DMS114 treated with DMSO at 0.1 percent for 48 hours (cell line): ENCODE data around the gene RALGAPA1.
"Not testable (repeated sequence)": the region's sequence is repeated elsewhere in the genome, so short reads cannot be mapped to it uniquely, and the experiment has no call there.

Experiments used
- DNase-seq: peaks from one replicate; lab custom pipeline; 2025; ENCODE audit not compliant: unreplicated experiment; lab: John Stamatoyannopoulos, UW

RALGAPA1 gene

DNA sequence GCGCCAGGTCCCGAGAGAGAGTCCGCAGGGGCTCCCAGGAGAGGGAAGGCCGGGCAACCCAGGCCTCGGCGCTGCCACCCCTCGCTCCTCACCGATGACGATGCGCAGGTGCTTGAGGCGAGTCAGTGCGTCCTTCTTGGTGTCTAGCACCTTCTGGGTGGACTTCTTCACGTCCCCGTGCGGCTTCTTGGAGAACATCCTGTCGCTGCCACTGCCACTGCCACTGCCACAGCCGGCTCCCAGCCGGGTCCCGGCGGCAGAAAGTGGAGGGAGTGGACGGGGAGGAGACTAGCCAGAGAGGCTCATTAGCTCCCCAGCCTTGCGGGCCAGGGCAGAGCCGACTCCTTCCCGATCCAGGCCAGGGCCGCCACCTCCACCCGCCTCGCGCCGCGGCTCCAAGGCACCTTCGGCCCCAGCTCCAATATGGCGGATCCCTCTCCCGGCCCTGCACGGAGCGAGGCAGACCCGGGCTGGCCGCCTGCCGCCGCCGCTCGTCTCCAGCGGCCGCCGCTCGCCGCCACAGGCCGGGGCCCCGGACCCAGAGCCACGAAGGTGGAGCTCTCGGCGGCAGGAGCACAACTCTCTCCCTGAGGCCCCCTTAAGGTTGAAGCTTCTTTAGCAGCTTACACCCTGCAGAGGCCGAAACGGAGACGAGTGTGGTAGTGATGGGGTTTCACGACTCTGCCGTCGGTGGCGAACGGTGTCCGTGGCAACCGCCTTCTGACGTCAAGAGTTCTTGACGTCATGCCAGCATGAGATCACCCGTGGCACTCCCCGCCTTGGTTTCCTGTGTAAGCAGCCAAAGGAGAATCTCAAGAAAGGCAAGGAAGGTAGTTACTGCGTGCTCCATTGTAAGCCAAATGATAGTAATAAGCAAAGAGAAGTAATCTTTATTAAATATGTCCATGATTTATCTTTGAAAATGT lies at the start of gene RALGAPA1:
TSS of gene RALGAPA1 (minus strand) at position 658 of the 926 bp plus-strand sequence. CDS start at position 198, 460 bp downstream.
- DNase-seq = peak; percentile 90

DNA sequence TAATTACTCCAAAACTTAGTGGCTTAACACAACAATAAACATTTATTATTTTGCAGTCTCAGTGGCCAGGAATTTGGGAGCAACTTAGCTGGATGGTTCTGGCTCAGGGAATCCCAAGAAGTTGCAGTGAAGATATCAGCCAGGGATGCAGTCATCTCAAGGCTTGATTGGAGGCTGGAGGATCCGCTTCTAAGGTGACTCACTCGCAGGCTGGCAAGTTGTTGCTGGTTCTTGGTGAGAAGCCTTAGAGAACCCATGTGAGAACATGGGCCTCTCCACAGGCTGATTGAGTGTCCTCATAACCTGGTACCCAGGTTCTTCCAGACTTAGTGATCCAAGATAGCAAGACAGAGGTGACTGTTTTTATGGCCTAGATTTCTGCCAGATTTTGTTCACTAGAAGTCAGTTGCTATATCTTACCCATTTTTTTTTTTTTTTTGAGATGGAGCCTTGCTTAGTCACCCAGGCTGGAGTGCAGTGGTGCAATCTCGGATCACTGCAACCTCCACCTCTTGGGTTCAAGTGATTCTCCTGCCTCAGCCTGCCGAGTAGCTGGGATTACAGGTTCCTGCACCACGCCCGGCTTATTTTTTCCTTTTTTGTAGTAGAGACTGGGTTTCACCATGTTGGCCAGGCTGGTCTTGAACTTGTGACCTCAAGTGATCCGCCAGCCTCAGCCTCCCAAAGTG lies 49.6 kb upstream of the RALGAPA1 start:
- no peak for DNase-seq

DNA sequence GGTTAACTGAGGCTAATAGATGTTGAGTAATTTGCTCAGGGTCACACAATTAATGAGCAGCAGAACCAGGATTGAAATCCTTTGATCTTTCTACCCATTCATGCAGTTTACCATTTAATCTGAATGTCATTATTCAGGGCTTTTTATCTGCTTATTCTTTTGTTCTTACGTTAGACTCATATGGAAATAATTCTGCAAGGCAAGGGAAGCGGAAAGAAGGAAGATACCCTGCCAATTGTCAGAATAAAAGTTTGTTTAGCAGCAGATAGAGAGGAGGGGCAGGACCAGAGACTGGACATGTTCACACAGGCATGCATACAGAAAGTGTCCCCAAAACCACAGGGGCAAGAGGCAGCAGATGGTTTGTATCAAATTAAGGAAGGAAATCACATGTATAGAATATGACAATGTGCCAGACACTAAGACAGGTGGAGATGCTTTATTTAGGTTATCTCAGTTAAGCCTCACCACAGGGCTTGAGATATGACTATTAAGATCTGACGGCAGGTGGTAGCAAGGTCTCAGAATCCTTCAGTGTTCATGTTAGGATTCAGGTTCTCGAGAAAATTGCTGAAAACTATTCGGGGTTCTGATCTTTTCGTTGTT lies 46.9 kb upstream of the RALGAPA1 start:
- DNase-seq = no peak

DNA sequence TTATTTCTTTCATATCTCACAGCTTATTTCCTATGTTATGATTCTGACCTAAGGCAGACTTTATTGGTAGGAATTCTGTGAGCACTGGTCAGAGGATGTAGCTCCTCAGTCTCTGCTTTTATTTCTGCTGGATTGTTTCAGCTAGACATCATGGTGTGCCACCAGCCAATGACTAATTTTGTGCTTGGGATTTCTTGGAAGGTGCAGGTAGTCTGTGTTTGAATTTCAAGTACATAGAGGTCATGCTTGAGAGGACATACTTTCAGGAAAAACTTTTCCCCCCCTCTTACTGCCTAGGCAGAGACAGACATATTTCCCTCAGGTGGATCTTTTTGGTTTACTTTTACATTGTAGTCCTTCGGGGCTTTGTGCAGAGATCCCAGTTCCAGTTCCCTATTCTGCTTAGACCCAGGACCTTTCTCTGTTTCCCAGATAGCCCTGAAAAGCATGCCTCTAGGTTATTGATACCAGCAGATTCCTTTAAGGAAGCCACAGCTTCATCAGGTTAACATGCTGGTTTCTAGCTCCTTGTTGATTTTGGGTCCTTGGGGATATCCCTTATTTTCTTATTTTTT lies 45.7 kb upstream of the RALGAPA1 start:
- no peak for DNase-seq

DNA sequence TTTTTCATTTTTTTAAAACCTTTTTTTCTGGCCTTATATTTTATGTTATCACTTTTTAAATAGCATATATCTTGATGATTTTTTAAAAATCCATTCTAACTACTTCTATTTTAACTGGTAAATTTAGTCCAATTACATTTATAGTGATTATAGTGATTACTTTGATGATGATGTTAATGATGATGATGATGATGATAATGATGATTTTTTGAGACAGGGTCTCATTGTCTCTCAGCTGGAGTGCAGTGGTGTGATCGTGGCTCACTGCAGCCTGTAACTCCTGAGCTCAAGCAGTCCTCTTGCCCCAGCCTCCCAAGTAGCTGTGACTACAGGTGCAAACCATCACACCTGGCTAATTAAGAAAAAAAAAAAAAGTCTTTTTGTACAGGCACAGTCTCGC lies 44.1 kb upstream of the RALGAPA1 start:
- DNase-seq = no peak

DNA sequence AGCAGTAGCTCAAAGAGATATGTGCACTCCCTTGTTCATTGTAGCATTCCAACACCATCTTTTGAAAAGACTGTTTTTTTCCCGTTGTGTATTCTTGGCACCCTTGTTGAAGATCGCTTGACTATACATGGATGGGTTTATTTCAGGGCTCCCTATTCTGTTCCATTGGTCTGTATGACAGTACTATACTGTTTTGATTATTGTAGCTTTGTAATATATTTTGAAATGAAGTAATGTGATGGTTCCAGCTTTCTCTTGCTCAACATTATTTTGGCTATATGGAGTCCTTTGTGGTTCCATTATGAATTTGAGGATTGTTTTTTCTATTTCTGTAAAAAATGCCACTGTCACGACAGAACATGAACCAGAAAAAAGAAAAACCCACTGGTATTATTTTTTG lies 42.7 kb upstream of the RALGAPA1 start:
- no peak for DNase-seq

DNA sequence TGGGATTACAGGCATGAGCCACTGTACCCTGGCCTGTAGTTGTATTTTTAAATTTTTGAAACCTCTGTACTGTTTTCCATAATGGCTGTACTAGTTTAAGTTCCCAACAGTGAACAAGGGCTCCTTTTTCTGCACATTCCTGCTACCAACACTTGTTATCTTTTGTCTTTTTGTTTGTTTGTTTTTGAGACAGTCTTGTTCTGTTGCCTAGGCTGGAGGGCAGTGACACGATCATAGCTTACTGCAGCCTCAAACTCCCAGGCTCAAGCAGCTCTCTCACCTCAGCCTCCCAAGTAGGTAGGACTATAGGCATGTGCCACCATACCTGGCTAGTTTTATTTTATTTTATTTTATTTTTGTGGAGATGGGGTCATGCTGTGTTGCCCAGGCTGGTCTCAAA lies 40.0 kb upstream of the RALGAPA1 start:
- DNase-seq = no peak

DNA sequence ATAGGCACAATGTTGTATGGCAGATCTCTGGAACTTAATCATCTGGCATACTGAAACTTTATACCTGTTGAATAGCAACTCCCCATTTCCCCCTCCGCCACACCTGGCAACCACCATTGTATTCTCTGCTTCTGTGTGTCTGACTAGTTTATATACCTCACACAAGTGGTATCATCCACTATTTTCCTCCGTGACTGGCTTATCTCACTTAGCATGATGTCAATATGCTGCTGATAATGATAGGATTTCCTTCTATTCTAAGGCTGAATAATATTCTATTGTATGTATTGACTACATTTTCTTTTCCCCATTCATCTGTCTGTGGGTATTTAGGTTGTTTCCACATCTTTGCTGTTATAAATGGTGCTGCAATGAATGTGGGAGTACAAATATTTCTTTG lies 38.5 kb upstream of the RALGAPA1 start:
- DNase-seq = no peak

DNA sequence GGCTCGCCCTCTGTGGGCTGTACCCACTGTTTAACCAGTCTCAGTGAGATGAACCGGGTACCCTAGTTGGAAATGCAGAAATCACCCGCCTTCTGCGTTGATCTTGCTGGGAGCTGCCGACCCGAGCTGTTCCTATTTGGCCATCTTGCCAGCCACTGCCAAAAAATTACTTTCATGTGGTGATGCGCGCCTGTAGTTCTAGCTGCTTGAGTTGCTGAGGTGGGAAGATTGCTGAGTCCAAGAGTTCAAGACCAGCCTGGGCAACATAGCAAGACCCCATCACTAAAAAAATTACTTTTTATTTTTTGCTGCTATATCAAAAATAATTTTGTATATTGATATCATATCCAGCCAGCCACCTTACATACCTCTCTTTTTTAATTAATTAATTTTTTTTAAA lies 35.4 kb upstream of the RALGAPA1 start:
- DNase-seq = no peak

DNA sequence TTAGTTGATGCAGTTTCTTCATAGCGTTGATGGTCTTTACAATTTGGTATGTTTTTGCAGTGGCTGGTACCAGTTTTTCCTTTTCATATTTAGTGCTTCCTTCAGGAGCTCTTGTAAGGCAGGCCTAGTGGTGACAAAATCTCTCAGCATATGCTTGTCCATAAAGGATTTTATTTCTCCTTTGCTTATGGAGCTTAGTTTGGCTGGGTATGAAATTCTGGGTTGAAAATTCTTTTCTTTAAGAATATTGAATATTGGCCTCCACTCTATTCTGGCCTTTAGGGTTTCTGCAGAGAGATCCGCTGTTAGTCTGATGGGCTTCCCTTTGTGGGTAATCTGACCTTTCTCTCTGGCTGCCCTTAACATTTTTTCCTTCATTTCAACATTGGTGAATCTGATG lies 33.1 kb upstream of the RALGAPA1 start:
- not testable (repeated sequence) for DNase-seq

DNA sequence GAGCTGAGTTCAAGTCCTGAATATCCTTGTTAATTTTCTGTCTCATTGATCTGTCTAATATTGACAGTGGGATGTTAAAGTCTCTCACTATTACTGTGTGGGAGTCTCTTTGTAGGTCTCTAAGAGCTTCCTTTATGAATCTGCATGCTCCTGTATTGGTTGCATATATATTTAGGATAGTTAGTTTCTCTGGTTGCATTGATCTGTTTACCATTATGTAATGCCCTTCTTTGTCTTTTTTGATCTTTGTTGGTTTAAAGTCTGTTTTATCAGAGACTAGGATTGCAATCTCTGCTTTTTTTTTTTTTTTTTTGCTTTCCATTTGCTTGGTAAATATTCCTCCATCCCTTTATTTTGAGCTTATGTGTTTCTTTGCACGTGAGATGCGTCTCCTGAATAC lies 32.6 kb upstream of the RALGAPA1 start:
- not testable (repeated sequence) for DNase-seq

DNA sequence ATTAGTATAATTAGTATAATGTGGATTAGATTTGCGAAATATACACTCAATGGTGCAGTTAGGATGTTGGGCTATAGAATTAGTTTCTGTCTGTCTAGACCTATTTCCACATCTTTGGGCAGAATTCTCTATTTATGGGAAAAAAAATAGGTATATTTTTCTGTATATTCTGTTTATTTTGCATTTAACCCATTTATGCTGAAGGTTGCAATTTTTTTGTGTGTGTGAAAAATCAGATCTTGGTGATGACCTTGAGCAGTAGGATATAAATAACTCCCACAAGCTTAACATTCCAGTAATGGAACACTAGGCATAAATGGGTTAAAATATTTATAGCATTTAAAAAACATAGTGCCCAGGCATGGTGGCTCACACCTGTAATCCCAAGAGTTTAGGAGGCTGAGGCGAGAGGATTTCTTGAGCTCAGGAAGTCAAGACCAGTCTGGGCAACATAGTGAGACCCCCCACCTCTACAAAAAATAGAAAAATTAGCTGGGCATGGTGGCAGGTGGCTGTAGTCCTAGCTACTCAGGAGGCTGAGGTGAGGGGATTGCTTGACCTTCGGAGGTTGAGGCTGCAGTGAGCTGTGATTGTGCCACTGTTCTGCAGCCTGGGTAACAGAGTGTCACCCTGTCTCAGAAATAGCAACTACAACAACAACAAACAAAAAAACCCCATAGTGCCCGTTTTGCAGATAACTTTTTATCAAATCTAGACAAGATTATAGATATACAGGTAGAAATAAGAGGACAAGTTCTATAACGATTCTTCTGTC lies 26.3 kb upstream of the RALGAPA1 start:
- no peak for DNase-seq

DNA sequence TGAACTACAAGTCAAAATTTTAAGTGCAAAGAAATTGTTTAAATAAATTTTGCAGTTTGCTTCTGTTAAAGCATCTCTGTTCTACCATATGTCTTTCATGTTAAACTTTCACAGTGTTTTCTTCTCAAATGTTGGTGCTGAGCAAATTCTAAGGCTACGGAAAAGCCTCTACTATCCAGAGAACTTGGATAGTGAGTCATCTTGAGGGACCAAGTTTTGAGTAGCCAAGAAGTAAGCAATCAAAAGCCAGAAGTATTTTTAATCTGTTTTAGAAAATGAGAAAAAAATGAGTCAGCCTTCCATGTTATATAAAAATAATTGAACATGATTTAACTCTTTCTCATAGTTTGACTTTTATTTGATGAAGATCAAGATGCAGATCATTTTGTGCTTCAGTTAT lies 20.4 kb upstream of the RALGAPA1 start:
- no peak for DNase-seq

DNA sequence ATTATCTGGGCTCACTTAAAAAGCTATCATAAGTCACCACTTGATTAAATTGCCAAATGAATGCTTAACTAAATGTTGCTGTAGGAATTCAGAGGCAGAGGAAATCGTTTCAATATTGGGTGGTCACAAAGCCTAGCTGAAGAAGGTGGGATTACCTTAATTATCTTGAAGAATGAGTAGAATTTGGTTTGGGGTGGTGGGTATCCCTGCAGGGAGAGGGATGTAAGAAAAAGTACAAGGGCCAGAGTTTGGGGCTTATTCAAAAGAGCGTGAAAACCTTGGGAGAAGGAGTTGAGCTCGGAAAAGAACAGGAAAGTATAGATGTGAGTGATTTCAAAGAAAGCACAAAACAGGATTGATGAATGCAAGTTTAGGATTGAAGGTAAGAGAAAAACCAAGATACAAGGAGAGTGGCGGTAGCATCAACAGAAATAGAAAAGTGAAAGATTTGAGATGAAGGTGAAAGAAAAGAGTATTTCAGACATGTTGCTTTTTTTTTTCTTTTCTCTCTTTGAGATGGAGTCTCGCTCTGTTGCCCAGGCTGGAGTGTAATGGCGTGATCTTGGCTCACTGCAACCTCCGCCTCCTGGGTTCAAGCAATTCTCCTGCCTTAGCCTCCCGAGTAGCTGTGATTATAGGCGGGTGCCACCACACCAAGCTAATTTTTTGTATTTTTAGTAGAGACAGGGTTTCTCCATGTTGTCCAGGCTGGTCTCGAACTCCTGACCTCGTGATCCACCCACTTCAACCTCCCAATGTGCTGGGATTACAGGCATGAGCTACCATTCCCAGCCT lies 18.8 kb upstream of the RALGAPA1 start:
- DNase-seq = no peak

DNA sequence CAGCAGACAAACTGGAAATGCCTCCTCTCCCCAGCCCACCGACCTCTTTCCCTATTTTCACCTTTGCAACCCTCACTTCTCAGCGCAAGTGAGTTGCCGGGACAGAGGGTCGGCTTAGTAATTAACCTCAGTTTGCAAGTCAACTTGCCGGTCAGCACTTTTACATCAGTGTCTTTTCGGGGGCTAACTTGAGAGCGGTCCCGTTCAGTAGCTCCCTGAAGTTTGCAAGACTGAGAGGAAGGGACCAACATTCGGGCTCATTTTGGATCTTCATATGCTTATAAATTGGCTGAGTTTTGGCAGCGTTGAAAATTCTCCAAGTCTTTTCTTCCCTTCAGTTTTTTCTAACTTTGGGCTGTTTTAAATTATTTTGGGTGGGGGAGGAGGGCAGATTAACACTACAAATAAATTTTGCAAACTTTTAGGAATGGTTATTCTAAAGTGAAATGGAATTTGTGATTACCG lies 17.9 kb upstream of the RALGAPA1 start:
- no peak for DNase-seq

DNA sequence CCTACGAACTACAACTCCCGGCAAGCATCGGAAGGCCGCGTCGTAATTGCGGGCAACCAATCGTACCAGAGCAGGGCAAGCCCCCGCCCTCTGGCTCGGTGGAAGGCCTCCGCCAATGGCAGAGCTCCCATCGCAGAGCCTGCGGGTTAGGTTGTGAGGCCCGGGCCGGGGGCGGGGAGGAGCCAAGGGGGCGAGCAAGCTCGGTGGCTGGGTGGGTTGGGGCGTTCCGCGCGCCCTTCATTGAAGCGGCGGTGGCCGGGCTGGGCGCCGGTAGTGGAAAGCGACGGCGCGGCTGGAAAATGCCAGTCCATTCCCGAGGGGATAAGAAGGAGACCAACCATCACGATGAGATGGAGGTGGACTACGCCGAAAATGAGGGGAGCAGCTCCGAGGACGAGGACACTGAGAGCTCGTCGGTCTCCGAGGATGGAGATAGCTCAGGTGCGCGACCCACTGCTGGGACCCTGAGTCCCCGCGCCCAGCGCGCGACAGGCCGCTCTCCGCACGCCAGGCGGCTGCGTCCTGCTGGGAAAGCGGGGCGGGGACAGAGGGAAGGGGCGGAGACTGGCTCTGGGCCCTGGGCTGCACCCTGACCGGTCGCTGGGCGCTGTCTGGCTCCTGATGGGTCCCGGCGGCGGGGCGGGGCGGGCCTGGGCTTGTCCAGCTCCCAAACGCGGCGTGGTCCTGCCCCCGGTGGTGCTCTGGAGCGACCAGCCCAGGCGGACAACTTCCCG lies 17.3 kb upstream of the RALGAPA1 start, which contains the start of gene BRMS1L:
TSS of gene BRMS1L (plus strand) at position 121 of the 734 bp plus-strand sequence. CDS start at position 300, 179 bp downstream.
- peak; percentile 97 for DNase-seq

DNA sequence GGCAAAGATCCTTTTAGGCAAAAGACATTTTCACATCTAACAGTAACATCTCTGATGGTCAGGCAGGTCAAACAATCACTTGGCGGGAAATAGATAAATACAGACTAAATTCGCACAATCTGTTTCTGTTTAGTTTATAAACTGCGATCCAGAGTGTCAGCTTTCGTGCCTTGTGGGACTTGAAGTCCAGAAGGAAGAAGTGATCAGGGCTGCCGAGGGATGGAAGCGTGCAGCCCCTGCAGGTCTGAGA lies 16.8 kb upstream of the RALGAPA1 start:
- no peak for DNase-seq

DNA sequence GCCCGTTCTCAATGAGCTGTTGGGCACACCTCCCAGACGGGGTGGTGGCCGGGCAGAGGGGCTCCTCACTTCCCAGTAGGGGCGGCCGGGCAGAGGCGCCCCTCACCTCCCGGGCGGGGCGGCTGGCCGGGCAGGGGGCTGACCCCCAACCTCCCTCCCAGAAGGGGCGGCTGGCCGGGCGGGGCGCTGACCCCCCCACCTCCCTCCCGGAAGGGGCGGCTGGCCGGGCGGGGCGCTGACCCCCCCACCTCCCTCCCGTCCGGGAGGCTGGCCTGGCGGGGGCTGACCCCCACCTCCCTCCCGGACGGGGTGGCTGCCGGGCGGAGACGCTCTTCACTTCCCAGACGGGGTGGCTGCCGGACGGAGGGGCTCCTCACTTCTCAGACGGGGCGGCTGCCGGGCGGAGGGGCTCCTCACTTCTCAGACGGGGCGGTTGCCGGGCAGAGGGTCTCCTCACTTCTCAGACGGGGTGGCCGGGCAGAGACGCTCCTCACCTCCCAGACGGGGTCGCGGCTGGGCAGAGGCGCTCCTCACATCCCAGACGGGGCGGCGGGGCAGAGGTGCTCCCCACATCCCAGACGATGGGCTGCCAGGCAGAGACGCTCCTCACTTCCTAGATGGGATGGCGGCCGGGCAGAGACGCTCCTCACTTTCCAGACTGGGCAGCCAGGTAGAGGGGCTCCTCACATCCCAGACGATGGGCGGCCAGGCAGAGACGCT lies 15.5 kb upstream of the RALGAPA1 start:
- not testable (repeated sequence) for DNase-seq

DNA sequence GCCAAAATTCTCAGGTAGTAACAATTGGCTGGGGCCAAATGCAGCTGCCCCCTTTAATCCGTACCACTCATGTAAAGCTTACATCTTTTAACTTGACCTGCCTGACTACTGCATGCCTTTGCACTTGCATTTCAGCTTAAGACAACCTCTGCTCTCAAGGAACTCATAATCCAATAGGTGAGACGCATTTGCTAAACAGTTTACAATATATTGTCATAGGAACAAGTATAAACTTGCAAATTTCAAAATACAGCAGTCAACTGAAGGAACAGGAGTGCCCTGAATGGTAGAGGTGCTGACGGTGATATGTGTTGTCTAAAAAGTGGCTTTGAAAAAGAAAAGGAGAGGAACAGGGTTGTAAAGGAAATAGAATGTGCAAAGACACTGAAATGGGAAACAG lies 13.4 kb upstream of the RALGAPA1 start:
- DNase-seq = no peak
